ENCODE results near the gene PAIP2.

DNA sequence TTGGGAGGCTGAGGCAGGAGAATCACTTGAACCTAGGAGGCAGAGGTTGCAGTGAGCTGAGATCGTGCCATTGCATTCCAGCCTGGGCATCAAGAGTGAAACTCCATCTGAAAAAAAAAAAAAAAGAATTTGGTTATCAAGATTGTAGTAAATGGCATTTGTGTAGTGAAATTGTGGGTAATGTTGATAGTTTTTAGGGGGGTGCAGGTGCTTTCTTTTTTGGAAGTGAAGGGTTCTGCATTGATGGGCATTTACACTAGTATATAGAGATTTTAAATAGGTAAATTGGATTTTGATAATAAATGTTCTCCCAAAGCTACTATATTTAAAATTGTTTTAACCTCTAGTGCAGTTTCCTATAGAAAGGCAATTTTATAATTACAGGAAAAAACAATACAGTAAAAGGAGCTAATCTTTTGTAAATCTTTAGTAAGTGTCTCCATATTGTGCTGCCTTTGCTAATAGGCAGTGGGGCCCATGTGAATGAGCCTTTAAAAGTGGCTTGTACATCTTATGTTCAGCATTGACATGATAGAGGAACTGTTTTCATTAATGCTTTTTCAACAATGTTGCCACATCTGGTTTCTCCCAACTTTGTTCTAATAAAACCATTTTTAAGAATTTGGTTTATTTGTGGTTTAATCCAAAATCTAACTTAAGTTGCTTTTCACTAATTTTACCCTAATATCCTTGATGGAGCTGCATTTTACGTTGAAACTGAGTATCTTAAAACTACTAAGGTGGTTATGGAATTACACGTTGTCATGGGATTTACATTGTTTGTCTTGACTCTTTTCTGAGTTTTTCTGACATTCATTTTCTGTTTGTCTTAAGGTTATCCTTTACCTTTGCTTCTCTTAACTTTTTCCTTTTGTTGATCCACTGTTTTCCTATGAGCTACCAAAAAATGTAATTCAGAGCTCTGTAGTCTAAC, 37.0 kb upstream of the PAIP2 start:
- TF ChIP-seq, protein P1, sequence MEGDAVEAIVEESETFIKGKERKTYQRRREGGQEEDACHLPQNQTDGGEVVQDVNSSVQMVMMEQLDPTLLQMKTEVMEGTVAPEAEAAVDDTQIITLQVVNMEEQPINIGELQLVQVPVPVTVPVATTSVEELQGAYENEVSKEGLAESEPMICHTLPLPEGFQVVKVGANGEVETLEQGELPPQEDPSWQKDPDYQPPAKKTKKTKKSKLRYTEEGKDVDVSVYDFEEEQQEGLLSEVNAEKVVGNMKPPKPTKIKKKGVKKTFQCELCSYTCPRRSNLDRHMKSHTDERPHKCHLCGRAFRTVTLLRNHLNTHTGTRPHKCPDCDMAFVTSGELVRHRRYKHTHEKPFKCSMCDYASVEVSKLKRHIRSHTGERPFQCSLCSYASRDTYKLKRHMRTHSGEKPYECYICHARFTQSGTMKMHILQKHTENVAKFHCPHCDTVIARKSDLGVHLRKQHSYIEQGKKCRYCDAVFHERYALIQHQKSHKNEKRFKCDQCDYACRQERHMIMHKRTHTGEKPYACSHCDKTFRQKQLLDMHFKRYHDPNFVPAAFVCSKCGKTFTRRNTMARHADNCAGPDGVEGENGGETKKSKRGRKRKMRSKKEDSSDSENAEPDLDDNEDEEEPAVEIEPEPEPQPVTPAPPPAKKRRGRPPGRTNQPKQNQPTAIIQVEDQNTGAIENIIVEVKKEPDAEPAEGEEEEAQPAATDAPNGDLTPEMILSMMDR (IDR thresholded peaks at IDR 0.05; ENCODE audit: low read length) = no peak
- no peak for TF ChIP-seq EZH2 (IDR thresholded peaks at IDR 0.05; ENCODE audit: borderline replicate concordance, low read length)
